GM19025 (cell line): ENCODE results near the gene ATXN1.
"Not testable (repeated sequence)": the region's sequence is repeated elsewhere in the genome, so short reads cannot be mapped to it uniquely, and the experiment has no call there.

ENCODE experiments used
- ATAC-seq: cut with Tn5 transposase; IDR thresholded peaks from one replicate; pipeline ENCODE4 v1.9.1; 2021; ENCODE audit warnings: mild to moderate bottlenecking, low read depth, moderate library complexity; ENCODE audit not compliant: unreplicated experiment

ATXN1 gene

DNA sequence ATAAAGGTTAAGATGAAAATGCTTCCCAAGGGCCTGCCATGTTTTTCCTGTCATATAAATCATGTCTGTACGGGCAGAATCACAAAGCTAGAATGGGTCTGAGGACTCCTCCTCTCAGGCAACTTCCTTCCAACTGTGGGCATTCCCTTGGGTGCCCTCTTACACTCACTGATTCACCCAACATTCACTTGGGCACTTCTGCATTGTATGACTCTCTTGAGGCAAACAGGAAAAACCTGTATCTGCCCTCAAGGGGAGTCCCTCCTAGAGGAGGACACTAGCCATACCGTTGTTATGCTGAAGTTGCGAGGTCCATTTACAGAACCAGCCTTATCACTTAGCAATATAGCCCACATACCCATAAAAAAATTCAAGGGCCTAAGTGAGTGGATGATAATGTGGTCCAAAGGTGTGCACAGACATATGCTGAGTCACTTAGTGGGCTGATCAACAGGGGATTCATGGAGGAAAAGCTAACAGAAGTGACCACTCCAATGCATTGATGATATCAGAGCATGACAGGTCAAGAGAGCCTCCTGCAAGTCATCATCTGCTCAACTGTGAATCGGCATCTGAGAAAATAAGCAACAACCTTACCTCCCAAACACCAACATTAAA, 131.1 kb downstream of the ATXN1 start:
- ATAC-seq, result no peak

DNA sequence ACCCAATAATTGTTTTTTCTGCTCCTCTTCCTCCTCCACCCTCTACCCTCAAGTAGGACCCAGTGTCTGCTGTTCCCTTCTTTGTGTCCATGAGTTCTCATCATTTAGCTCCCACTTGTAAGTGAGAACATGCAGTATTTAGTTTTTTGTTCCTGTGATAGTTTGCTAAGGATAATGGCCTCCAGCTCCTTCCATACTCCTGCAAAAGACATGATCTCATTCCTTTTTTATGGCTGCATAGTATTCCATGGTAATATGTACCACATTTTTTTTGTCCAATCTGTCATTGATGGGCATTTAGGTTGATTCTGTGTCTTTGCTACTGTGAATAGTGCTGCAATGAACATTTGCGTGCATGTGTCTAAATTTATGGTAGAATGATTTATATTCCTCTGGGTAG, 132.7 kb downstream of the ATXN1 start:
- ATAC-seq, result not testable (repeated sequence)

DNA sequence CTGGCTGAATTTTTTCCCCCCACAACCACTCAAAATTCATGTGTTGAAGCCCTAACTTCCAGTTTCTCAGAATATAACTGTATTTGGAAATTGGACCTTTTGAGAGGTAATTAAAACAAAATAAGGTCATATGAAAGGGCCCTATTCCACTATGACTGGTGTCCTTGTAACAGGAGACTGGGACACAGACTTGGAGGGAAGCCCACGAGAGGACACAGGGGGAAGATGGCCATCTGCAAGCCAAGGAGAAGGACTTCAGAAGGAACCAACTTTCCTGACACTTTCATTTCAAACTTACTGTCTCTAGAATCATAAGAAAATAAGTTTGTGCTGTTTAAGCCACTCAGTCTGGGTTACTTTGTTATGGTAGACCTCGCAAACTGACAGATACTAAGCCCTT, 134.6 kb downstream of the ATXN1 start:
- ATAC-seq, result no peak

DNA sequence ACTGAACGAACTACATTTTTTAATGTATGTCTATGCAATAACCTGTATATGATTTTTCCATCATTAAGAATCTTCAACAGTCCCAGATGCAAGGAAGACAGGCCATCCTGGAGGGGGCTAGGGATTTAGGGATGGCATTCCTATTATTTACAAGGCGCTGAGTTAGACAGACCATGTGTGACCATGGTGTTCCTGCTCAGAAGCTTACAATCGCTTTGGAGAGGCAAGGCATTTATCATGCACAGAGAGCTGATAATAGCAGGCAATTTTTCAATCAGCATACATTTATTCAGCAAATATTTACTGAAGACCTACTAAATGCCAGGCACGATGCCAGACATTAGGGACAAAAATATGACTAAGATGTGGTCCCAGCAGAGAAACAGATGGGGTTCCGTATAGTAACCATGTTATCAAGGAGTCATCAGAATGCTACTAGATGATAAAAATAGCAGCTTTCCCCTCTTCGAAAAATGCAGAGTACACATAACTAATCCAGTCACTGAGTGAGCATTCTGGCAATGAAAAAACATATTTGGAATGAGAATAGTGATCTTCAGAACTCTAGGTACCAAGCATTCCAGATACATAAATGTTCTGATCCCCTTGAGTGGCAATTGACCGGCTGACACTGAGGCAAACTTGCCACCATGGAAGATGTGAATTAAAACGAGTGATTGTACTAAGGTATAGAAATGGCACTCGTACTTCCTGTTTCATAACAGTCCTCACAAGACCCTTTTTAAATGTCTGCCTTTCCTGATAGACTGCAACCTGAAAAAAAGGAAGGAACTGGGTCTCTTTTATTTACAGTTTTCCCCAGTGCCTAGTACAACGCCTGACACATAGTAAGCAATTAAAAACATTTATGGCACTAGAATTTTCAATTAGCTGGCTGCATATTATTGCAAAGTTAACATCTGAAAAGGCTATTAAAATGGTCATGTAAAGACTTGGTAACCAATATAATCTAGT, 135.7 kb downstream of the ATXN1 start:
- no peak for ATAC-seq

DNA sequence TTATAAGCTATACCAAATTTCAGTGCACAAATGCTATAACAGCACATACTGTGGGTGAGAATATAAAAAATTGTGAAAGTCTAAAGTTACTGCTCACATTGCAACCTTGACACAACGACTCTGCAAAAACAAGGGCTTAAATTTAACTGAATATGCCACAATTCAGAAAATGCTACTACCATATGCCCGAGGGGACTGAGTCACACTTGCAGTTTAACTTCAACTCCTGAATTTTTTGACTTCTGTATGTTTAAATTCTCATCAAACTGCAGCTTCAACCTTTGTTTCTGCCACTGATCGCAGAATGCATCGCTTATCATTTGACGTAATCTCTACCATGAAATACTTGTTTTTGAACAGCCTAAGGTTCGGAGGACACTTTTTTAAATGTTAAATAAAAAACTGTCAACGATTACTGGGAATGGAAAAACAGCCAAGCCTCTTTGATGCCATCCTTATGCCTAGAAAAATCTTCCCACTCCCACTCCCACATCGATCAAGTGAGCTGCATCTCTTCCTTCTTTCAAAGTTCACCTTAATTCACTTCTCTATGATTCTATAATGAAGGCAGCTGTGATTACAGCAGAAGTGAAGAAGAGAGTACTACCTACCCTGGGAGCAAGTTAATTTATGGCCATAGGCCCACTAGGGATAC, 136.5 kb downstream of the ATXN1 start:
- ATAC-seq, result no peak

DNA sequence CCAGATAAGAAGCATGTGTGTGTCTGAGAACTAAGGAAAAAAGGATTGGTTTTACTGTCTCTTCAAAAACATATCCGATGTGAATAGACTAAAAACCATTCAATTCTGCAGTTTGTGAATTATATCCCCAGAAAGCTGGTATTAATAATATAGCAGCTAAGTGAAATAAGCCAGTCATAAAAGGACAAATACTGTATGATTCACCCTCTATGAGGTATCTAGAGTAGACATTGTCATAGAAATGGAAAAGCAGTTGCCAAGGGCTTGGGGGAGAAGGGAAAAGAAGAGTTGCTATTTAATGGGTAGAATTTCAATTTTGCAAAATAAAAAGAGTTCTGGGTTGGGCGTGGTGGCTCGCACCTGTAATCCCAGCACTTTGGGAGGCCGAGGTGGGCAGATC, 137.5 kb downstream of the ATXN1 start:
- no peak for ATAC-seq

DNA sequence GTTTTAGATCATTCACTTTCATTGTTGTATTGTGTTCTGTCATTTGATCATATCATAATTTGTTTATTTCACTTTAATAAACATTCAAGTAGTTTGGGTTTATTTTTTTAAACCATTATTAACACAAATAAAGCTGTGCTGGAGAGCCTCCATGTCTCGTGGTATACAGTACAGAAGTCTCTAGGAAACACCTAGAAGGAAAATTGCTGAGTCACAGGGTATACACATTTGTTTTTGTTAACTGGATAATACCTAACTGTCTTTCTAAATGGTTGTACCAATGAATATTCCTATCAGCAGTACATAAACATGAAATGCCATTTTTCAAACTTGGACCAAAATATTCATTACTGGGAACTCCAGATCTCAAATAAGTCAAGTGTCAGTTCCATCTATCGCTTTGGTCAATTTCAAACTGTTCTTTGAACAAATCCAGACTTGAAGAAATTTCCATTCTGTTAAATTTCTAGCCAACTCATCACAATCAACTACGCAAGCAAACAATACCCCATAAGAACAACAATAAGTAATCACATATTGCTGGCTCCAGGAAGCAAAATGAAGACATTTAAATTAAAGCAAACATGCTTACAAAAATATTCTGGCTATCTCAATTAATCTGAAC, 138.1 kb downstream of the ATXN1 start:
- ATAC-seq, result no peak

DNA sequence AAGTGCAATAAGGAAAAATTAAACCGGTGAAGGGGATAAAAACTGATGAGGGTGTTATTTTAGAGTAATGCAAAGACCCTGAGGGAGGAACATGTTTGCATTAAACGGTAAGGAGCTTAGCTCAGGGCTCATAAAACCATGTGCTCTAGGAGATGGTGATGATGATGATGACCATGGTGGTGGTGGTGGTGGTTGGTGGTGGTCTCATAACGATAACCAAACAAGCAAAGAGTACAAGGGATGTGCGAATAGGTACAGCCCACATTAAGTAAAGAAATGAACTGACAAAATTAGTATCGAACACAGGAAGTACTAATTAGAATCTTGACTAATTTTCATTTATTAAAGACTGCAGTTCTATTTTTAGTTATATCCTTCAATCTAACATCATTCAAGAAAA, 139.1 kb downstream of the ATXN1 start:
- no peak for ATAC-seq

DNA sequence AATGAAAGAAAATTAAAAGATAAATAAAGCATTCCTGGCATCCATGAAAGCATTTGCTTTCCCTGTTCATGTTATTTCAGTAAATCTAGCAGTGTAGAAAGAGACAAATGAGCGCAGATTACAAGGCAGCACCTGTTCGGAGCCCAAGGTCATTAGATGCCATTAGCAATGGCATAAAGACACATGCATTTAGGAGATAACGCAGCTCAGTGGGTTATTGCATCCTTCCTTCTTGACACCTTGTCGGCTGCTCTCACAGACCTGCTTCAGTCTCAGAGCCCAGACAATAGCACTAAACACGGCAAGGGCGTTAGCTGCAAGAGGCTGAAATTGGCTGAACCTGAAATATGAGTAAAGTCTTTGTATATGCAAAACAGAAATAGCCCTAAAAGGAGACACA, 140.3 kb downstream of the ATXN1 start:
- no peak for ATAC-seq

DNA sequence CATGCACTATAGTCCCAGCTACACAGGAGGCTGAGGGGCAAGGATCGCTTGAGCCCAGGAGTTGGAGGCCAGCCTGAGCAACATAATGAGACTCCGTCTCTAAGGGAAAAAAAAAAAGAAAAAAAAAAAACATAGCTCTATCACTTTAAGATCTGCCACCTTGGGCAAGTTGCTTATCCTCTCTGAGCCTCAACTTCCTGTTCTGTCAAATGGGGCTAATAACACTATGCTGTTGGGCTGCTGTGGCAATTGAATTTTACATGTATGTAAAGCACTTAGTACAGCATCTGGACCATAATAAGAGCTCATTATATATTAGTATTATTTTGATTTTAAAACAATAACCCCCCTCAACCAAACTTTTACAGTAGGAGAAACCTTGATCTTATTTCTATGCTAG, 141.5 kb downstream of the ATXN1 start:
- ATAC-seq, result no peak

DNA sequence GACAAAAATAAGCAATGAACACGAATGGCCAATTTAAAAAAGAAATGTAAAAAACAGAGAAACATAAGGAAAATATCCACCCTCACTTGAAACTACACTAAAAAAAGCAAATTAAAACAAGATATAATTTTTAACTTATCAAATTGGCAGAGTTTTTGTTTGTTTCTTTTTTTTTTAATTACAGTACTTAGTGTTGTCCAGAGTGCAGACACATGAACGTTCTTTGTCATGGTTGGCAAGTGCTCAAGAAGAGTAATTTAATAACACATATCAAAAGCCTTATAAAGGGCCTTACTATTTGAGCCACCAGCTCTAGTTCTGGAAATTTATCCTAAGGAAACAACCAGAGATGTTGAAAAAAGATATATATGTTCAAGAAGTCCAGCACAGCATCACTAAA, 142.3 kb downstream of the ATXN1 start:
- no peak for ATAC-seq

DNA sequence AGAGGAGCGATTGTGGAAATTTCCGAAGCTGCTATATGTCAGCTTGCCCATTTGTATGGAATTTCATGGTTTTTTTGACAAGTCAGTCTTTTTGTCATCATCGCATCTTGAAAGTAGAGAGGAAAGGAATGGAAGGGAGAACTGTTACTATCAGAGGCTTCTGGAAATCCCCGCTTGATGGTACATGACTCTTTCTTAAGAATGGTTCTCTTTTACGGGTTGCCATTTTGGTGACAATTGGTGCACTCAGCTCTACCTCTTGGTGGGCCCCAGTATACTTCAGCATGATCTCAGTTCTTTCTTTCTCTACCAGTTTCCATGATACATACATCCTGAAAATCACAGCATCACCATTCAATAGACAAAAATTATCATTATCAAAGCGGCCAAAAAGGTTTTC, 146.0 kb downstream of the ATXN1 start:
- ATAC-seq, result not testable (repeated sequence)

DNA sequence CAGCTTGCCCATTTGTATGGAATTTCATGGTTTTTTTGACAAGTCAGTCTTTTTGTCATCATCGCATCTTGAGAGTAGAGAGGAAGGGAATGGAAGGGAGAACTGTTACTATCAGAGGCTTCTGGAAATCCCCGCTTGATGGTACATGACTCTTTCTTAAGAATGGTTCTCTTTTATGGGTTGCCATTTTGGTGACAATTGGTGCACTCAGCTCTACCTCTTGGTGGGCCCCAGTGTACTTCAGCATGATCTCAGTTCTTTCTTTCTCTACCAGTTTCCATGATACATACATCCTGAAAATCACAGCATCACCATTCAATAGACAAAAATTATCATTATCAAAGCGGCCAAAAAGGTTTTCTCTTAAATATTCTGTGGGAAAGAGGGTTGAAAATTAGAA, 147.1 kb downstream of the ATXN1 start:
- not testable (repeated sequence) for ATAC-seq

DNA sequence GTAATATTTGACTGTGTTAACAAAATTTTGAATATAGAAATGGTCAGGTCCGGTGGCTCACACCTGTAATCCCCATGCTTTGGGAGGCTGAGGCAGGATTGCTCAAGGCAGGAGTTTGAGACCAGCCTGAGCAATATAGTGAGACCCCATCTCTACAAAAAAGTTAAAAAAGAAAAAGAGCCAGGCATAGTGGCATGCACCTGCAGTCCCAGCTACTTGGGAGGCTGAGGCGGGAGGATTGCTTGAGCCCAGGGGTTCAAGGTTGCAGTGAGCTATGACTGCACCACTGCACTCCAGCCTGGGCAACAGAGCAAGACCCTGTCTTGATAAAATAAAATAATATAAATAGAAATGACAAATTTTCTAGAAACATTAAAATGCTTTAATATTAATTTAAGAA, 147.8 kb downstream of the ATXN1 start:
- ATAC-seq, result not testable (repeated sequence)

DNA sequence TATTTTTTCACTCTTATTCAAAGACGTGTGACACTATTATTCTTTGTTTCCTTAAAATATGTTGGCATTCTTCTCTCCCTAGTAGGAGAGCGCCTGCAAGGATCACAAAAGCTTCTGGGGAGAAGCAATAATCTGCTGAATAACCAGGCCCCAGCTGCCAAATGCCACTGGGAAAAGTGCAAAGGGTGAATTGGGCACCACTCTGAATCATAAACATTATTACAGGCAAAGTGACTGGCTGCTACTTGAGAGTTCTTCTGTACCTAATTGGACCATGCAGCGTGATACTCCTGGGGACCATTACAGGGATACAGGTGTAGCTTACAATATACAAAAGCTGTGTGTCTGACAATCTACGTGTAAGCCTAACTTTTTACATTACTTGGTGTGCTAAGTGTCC, 152.8 kb downstream of the ATXN1 start:
- ATAC-seq, result no peak

DNA sequence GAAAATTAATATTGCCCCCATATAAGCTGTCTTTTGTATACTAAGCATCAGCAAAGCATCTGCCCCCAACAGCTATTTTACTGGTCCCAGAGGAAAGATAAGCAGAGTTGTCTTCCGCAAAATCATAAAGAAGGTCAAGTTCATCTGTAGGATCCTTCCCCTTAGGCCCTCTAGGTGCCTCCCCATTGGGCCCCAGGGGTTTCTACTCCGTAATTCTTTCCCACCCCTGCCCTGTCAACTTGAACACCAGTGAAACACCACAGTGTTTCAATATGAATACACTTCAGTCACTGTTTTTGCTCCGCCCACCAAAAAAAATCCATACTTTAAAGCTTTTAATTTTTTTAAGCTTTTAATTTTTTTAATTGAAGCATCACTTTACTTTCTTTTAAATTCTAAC, 159.2 kb downstream of the ATXN1 start:
- ATAC-seq, result peak; percentile 93

DNA sequence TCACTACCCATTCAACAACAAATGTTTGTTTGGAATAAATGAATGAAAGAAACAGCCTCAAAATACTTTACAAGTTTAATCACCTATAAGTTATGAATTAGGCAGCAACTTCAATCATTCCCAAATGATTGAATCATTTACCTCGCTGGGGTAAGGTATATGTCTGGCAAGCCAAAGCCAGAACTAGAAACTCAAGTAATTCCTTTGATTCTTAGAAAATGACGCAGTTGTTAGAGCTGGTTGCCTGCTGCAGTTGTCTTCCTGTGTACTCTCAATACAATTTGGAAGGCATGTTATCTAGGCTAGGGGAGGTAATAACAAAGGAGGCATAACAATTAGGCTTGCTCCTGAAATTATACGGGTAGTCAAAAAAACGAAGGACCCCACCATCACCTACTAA, 160.6 kb downstream of the ATXN1 start:
- ATAC-seq, result no peak

DNA sequence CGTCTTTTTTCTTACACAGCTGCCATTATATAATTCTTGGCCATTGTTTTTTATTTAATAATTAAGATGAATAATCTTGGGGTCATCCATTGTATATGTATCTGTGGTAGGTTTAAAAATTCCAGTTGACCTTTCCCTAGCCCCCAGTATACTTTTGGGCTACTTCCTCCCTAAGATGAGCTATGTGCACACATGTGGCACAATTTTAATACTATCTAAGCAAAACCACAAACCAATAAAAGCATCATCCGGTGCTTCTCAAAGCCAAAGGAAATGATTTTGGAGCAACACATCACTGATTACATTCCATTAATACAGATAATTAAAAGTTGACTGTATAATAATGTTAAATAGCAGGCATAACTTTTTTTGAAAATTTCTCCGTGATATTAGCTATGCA, 161.2 kb downstream of the ATXN1 start:
- ATAC-seq, result no peak

DNA sequence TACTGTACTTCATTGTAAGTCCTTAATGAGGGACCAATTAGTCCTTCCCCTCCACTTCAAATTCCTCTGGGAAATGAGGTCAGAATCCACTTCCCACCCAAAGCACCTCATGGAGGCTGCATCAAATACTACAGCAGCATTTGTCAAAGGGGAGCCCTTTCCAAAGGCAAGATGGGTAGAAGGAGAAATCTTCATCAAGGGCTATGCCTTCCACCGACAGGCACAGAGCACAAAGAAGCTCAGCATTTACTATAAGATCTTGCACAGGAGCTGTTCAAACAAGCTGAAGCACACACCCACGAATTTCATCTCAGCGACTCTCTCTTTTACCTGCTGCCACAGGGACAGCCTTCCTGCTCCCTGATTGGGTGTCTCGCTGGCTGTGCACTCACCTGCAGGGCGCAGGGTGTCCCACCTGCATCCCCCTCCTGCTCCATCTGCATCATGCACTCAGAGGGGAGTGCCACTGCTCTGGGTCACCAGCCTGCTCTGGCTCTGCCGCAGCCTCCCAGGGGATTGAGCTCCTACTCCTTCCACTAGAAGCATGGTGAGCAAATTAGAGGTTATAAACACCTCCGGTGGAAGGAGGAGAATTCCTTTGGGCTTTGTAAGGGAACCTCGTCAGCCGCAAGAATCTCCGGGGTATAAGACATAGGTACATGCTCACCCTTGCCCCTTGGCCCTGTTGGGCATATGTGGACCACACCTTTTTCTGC, 164.5 kb downstream of the ATXN1 start:
- ATAC-seq, result no peak

DNA sequence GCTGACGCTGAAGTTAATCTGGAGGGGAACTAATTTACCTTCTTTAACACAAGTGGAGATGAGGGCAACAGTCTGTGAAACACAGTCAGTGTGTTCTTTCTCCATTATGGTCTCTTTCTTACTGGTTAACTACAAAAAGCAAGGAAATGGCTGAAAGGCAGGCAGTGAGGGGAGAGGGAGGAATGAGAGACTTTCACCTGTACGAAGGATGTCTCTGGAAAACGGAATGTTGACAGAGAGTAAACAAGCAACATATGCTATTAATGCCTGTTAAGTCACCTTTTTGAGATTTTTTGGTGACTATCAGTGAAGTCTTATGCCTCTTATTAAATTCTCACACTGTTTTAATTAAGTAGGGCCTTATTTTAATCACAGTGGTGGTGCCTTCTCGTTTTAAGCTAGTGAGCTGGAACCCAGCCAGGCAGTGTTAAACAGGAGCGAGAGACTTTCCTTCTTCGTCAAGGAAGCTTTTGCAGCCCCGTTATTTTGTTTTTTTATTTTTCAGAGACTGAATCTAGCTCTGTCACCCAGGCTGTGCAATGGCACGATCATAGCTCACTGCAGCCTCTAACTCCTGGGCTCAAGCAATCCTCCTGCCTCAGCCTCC, 165.6 kb downstream of the ATXN1 start:
- ATAC-seq, result no peak
